Measurements from ENCODE around the gene TLR10.
"Not testable (repeated sequence)": the region's sequence is repeated elsewhere in the genome, so short reads cannot be mapped to it uniquely, and the experiment has no call there.

TLR10 gene

GRCh38 chr4:38802561-38803355 lies 20.0 kb upstream of the TLR10 start:
- DNase-seq (ENCODE audit: low read depth in 1 of 2, low spot score in 1 of 2): no peak

GRCh38 chr4:38800961-38801450 lies 18.2 kb upstream of the TLR10 start:
- DNase-seq (ENCODE audit: low read depth in 1 of 2, low spot score in 1 of 2): no peak

- DNase-seq (ENCODE audit: low read depth in 1 of 2, low spot score in 1 of 2): no peak
Observed at GRCh38 chr4:38800366-38800765, 17.6 kb upstream of the TLR10 start.

- DNase-seq (ENCODE audit: low read depth in 1 of 2, low spot score in 1 of 2): no peak
Observed at GRCh38 chr4:38795087-38795486, 12.3 kb upstream of the TLR10 start.

GRCh38 chr4:38794051-38794450 lies 11.3 kb upstream of the TLR10 start:
- no peak for DNase-seq (ENCODE audit: low read depth in 1 of 2, low spot score in 1 of 2)

GRCh38 chr4:38791010-38791409 lies 8.2 kb upstream of the TLR10 start:
- DNase-seq (ENCODE audit: low read depth in 1 of 2, low spot score in 1 of 2): no peak

- no peak for DNase-seq (ENCODE audit: low read depth in 1 of 2, low spot score in 1 of 2)
Observed at GRCh38 chr4:38788317-38788716, 5.5 kb upstream of the TLR10 start.

- no peak for DNase-seq (ENCODE audit: low read depth in 1 of 2, low spot score in 1 of 2)
Observed at GRCh38 chr4:38787693-38788092, 4.9 kb upstream of the TLR10 start.

GRCh38 chr4:38785901-38786402 lies 3.2 kb upstream of the TLR10 start:
- no peak for DNase-seq (ENCODE audit: low read depth in 1 of 2, low spot score in 1 of 2)

GRCh38 chr4:38785041-38785790 lies 2.4 kb upstream of the TLR10 start:
- no peak for DNase-seq (ENCODE audit: low read depth in 1 of 2, low spot score in 1 of 2)

GRCh38 chr4:38784141-38784540 lies 1.4 kb upstream of the TLR10 start:
- no peak for DNase-seq (ENCODE audit: low read depth in 1 of 2, low spot score in 1 of 2)

GRCh38 chr4:38783109-38783460 lies 295 bp upstream of the TLR10 start:
- no peak for DNase-seq (ENCODE audit: low read depth in 1 of 2, low spot score in 1 of 2)

GRCh38 chr4:38781854-38782261 lies 932 bp downstream of the TLR10 start:
- no peak for DNase-seq (ENCODE audit: low read depth in 1 of 2, low spot score in 1 of 2)

- DNase-seq (ENCODE audit: low read depth in 1 of 2, low spot score in 1 of 2): no peak
Observed at GRCh38 chr4:38780833-38781484, 1.8 kb downstream of the TLR10 start.

- no peak for DNase-seq (ENCODE audit: low read depth in 1 of 2, low spot score in 1 of 2)
Observed at GRCh38 chr4:38779790-38780189, 3.0 kb downstream of the TLR10 start.

- not testable (repeated sequence) for DNase-seq (ENCODE audit: low read depth in 1 of 2, low spot score in 1 of 2)
Observed at GRCh38 chr4:38777925-38778324, 4.9 kb downstream of the TLR10 start.

- DNase-seq (ENCODE audit: low read depth in 1 of 2, low spot score in 1 of 2): no peak
Observed at GRCh38 chr4:38775326-38775725, 7.5 kb downstream of the TLR10 start.

- no peak for DNase-seq (ENCODE audit: low read depth in 1 of 2, low spot score in 1 of 2)
Observed at GRCh38 chr4:38774181-38774955, 8.4 kb downstream of the TLR10 start.

GRCh38 chr4:38770281-38770680 lies 12.5 kb downstream of the TLR10 start:
- DNase-seq (ENCODE audit: low read depth in 1 of 2, low spot score in 1 of 2): not testable (repeated sequence)

- no peak for DNase-seq (ENCODE audit: low read depth in 1 of 2, low spot score in 1 of 2)
Observed at GRCh38 chr4:38769857-38770256, 12.9 kb downstream of the TLR10 start.

- DNase-seq (ENCODE audit: low read depth in 1 of 2, low spot score in 1 of 2): no peak
Observed at GRCh38 chr4:38769441-38769840, 13.3 kb downstream of the TLR10 start.

Data from stimulated activated CD4-positive, alpha-beta T cell treated with anti-CD3 and anti-CD28 coated beads, Interleukin-15, amount 100 ng/mL, for 1 hour (primary cell).